ENCODE data around the gene MYO1A. TPM values are rescaled to one million over a fixed set of nuclear protein-coding genes. Genes with fewer than 3 reads are reported as not detected.

MYO1A gene
- total RNA-seq, 3 donors from 2014 or later (not counting 1 experiment from before 2014, with no cell fraction given) = 1.1 TPM; not detected in 2

DNA sequence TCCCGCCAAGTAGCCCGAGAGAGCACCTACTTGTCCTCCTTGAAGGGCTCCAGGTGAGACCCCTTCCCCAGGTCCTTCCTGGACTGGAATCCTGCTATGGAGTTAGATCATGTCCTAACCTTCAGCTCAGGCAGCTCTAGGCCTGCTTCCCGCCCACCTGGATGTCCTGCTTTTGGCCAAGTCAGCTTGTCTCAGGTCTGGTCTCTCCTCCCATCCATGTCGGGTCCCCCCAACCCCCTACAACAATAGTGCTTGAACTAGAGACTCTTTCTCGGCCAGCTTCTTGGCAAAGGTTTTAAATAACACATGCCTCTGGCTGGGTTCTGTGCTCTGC, 42.6 kb upstream of the MYO1A start:
- TF ChIP-seq, protein P1, sequence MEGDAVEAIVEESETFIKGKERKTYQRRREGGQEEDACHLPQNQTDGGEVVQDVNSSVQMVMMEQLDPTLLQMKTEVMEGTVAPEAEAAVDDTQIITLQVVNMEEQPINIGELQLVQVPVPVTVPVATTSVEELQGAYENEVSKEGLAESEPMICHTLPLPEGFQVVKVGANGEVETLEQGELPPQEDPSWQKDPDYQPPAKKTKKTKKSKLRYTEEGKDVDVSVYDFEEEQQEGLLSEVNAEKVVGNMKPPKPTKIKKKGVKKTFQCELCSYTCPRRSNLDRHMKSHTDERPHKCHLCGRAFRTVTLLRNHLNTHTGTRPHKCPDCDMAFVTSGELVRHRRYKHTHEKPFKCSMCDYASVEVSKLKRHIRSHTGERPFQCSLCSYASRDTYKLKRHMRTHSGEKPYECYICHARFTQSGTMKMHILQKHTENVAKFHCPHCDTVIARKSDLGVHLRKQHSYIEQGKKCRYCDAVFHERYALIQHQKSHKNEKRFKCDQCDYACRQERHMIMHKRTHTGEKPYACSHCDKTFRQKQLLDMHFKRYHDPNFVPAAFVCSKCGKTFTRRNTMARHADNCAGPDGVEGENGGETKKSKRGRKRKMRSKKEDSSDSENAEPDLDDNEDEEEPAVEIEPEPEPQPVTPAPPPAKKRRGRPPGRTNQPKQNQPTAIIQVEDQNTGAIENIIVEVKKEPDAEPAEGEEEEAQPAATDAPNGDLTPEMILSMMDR (IDR thresholded peaks at IDR 0.05) = no peak
- 95% methylated on average over 5 of the region's 5 CpGs for WGBS (ENCODE audit: insufficient coverage)
- no peak for ATAC-seq
- H3K4me3 ChIP-seq (ENCODE audit: low read length) = no peak overlapping the region
- Mint-ChIP-seq H3K4me1 (peaks cover 20 to 32% of the 10 kb centered on the region in 2 donors), H3K27ac (peak overlapping the region in 1 of 2 donors; percentile 45), H3K4me3 (no peak overlapping the region), H3K27me3 (ENCODE audit: low read depth in 2 of 2) (no peaks in the 10 kb centered on the region), H3K36me3 (no peaks in the 10 kb centered on the region), H3K9me3 (no peaks in the 10 kb centered on the region)
- no peaks in the 10 kb centered on the region for H3K27me3 ChIP-seq (ENCODE audit: control insufficient read depth, insufficient read depth, low read length)
- DNase-seq = no peak
- intact Hi-C loops (cut with micrococcal nuclease) = no loop called here
- peaks cover 27% of the 10 kb centered on the region for H3K36me3 ChIP-seq (ENCODE audit: control insufficient read depth, insufficient read depth, low read length)
- no peaks in the 10 kb centered on the region for H3K9me3 ChIP-seq (ENCODE audit: control insufficient read depth, insufficient read depth, low read length)
- peaks cover 46% of the 10 kb centered on the region for H3K4me1 ChIP-seq (ENCODE audit: control insufficient read depth, insufficient read depth, low read length)
- H3K27ac ChIP-seq (ENCODE audit: low read length) = no peak overlapping the region

DNA sequence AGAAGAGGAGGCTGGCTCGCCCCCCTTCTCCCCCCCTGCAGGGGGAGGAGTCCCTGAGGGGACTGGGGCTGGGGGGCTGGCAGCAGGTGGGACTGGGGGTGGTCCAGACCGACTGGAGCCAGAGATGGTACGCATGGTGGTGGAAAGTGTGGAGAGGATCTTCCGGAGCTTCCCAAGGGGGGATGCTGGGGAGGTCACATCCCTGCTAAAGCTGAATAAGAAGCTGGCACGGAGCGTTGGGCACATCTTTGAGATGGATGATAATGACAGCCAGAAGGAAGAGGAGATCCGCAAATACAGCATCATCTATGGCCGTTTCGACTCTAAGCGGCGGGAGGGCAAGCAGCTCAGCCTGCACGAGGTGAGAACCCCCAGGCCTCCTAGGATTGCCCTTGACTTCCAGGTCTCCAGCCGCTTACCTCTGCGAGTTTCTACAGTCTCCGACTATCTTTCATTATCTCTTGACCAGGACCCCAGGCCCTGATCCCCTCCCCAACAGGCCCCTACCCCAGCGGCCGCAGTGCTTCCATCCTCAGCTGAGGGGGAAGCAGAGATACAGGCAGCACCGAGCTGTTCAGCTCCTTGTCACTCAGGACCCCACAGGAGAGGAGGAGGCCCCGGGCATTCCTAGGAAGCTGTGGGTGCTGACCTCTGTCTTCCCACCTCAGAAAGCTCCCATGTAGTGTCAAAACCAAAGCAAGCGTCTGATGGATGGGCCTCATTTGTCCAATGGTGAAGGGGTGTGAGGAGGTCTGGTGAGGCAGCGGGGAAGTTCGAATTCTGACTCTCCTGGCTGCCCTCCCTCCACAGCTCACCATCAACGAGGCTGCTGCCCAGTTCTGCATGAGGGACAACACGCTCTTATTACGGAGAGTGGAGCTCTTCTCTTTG, 42.0 kb upstream of the MYO1A start:
- H3K36me3 Mint-ChIP-seq = no peaks in the 10 kb centered on the region
- WGBS (ENCODE audit: insufficient coverage) = 94% methylated on average over 25 of the region's 25 CpGs
- H3K27me3 ChIP-seq (ENCODE audit: control insufficient read depth, insufficient read depth, low read length) = no peaks in the 10 kb centered on the region

GRCh38 chr12:57090924-57091637, 41.2 kb upstream of the MYO1A start:
- peaks cover 28 to 40% of the 10 kb centered on the region in 2 donors for H3K4me1 Mint-ChIP-seq
- WGBS (ENCODE audit: insufficient coverage) = 93% methylated on average over 22 of the region's 22 CpGs
- peak overlapping the region; percentile 37 for H3K4me3 Mint-ChIP-seq
- H3K36me3 ChIP-seq (ENCODE audit: control insufficient read depth, insufficient read depth, low read length) = peaks cover 13% of the 10 kb centered on the region
- no peak overlapping the region for H3K27ac ChIP-seq (ENCODE audit: low read length)
- no peaks in the 10 kb centered on the region for H3K27me3 ChIP-seq (ENCODE audit: control insufficient read depth, insufficient read depth, low read length)
- no peak overlapping the region for H3K4me3 ChIP-seq (ENCODE audit: low read length)
- no peaks in the 10 kb centered on the region for H3K9me3 ChIP-seq (ENCODE audit: control insufficient read depth, insufficient read depth, low read length)
- H3K27ac Mint-ChIP-seq = no peak overlapping the region
- peaks cover 52% of the 10 kb centered on the region for H3K4me1 ChIP-seq (ENCODE audit: control insufficient read depth, insufficient read depth, low read length)
- ATAC-seq = no peak
- TF ChIP-seq, protein P1 (IDR thresholded peaks at IDR 0.05) = no peak
- H3K27me3 Mint-ChIP-seq (ENCODE audit: low read depth in 2 of 2) = no peaks in the 10 kb centered on the region
- H3K36me3 Mint-ChIP-seq = no peaks in the 10 kb centered on the region
- no peak for DNase-seq
- intact Hi-C loops (cut with micrococcal nuclease) = no loop called here
- no peaks in the 10 kb centered on the region for H3K9me3 Mint-ChIP-seq

More for the DNA sequence above, 42.0 kb upstream of the MYO1A start:
- H3K4me3 Mint-ChIP-seq = no peak overlapping the region
- H3K36me3 ChIP-seq (ENCODE audit: control insufficient read depth, insufficient read depth, low read length) = peaks cover 21% of the 10 kb centered on the region
- intact Hi-C loops (cut with micrococcal nuclease) = no loop called here
- no peaks in the 10 kb centered on the region for H3K9me3 ChIP-seq (ENCODE audit: control insufficient read depth, insufficient read depth, low read length)
- no peak for ATAC-seq
- TF ChIP-seq, protein P1 (IDR thresholded peaks at IDR 0.05) = no peak
- H3K27ac ChIP-seq (ENCODE audit: low read length) = no peak overlapping the region
- peaks cover 21 to 35% of the 10 kb centered on the region in 2 donors for H3K4me1 Mint-ChIP-seq
- no peak overlapping the region for H3K4me3 ChIP-seq (ENCODE audit: low read length)
- no peak for DNase-seq
- H3K4me1 ChIP-seq (ENCODE audit: control insufficient read depth, insufficient read depth, low read length) = peaks cover 46% of the 10 kb centered on the region
- peak overlapping the region in 1 of 2 donors; percentile 45 for H3K27ac Mint-ChIP-seq
- H3K9me3 Mint-ChIP-seq = no peaks in the 10 kb centered on the region
- H3K27me3 Mint-ChIP-seq (ENCODE audit: low read depth in 2 of 2) = no peaks in the 10 kb centered on the region

All from natural killer cell (primary cell).